HG02571 (cell line): ENCODE measurements around the gene ETFB.
"Not testable (repeated sequence)": the region's sequence is repeated elsewhere in the genome, so short reads cannot be mapped to it uniquely, and the experiment has no call there.

ENCODE experiments used
- ATAC-seq: cut with Tn5 transposase; IDR thresholded peaks from one replicate; pipeline ENCODE4 v1.9.1; 2021; ENCODE audit warnings: mild to moderate bottlenecking, moderate library complexity; ENCODE audit not compliant: unreplicated experiment

The ETFB gene

GRCh38 chr19:51365965-51366388 lies at the start of gene ETFB:
Gene ETFB, minus strand, starts transcription at chr19:51366388. Its CDS starts 62 bp downstream, at chr19:51366326.
- ATAC-seq, result no peak

GRCh38 chr19:51415187-51415586 lies 49.0 kb upstream of the ETFB start:
- ATAC-seq, result no peak

GRCh38 chr19:51410950-51411748 lies 45.0 kb upstream of the ETFB start:
- ATAC-seq, result no peak

GRCh38 chr19:51407511-51408131 lies 41.4 kb upstream of the ETFB start:
- ATAC-seq, result no peak

- no peak for ATAC-seq
Observed at GRCh38 chr19:51402117-51402516, 35.9 kb upstream of the ETFB start.

- not testable (repeated sequence) for ATAC-seq
Observed at GRCh38 chr19:51399936-51400335, 33.7 kb upstream of the ETFB start.

GRCh38 chr19:51399231-51399630 lies 33.0 kb upstream of the ETFB start:
- no peak for ATAC-seq

GRCh38 chr19:51398096-51398704 lies 32.0 kb upstream of the ETFB start:
- no peak for ATAC-seq

GRCh38 chr19:51397453-51397852 lies 31.3 kb upstream of the ETFB start:
- not testable (repeated sequence) for ATAC-seq

GRCh38 chr19:51396175-51396574 lies 30.0 kb upstream of the ETFB start:
- no peak for ATAC-seq

GRCh38 chr19:51394050-51394836 lies 28.1 kb upstream of the ETFB start:
- peak; percentile 84 for ATAC-seq

- no peak for ATAC-seq
Observed at GRCh38 chr19:51392701-51393100, 26.5 kb upstream of the ETFB start.

- ATAC-seq, result no peak
Observed at GRCh38 chr19:51391073-51391611, 25.0 kb upstream of the ETFB start.

GRCh38 chr19:51389143-51389542 lies 23.0 kb upstream of the ETFB start:
- ATAC-seq, result no peak

GRCh38 chr19:51387924-51388389 lies 21.8 kb upstream of the ETFB start, which contains the start of gene LIM2:
Gene LIM2, minus strand, starts transcription at chr19:51387974. Its CDS starts 531 bp downstream, at chr19:51387443.
- ATAC-seq, result no peak

GRCh38 chr19:51386882-51387520 lies 20.8 kb upstream of the ETFB start:
- no peak for ATAC-seq

GRCh38 chr19:51382004-51382403 lies 15.8 kb upstream of the ETFB start:
- ATAC-seq, result no peak

GRCh38 chr19:51380379-51380778 lies 14.2 kb upstream of the ETFB start:
- no peak for ATAC-seq

- no peak for ATAC-seq
Observed at GRCh38 chr19:51377422-51377821, 11.2 kb upstream of the ETFB start.
